ENCODE measurements around the gene STK16. TPM values are rescaled to one million over a fixed set of nuclear protein-coding genes. Genes with fewer than 3 reads are reported as not detected.

STK16 gene
- total and polyA plus RNA-seq, 2 of the 13 experiments (the other 11 are each of a cell fraction or from before 2014, with no cell fraction given): 28.0 to 50.9 TPM

DNA sequence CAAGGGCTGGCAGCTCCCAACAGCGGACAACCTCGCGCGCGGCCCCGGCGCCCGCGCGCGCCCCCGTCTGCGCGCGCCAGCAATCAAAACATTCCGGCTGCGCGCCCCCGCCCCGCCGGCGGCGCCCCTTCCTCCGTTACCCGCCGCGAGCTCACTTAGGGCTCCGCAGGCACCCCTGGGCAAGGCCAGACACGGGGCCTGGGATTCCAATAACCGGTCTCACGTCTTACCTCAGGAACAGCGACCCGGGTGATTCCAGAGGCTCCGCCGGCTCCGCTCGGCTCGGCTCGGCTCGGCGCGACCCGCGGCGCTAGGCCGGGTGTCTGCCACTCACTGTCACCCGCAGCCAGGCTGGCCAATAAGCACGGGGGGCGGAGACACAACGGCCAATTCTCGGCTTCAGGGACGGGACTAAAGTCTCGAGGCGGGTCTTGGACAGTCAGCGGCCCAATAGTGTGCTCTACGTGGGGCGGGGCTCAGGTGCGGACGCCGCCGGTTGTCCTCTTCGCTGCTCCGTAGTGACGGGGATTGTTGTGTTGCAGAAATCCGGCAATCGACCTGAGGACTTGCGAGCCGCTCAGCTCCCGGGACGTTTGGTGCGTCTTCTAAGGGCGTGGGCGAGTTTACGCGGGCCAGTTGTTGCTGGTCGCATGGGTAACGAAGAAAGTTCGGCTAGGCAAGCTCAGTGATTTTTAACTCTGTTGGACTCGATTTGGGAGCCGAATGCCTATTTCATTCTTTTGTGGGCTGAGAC is 15.8 kb upstream of the STK16 start, which contains the start of the genes ANKZF1 and ATG9A (continued):
- TF ChIP-seq SP4 (CRISPR knock-in tag; IDR thresholded peaks at IDR 0.05) (peak; percentile 100), BCL6 (CRISPR knock-in tag; IDR thresholded peaks at IDR 0.05) (0 out of 2 replicates have a peak, but pooled peaks have one; percentile 12), ATF7-NPFF (CRISPR knock-in tag; IDR thresholded peaks at IDR 0.05; ENCODE audit: low read depth) (peak; percentile 48; the same call in 1 of the 2 replicates), EP300 (IDR thresholded peaks at IDR 0.05; ENCODE audit: low read depth in 2 of 2, low read length in 2 of 2) (peak; percentile 20 to 21; a peak in 3 of 4 replicates), EP300 (CRISPR knock-in tag; IDR thresholded peaks at IDR 0.05; ENCODE audit: borderline replicate concordance) (no peak), ZNF557 (CRISPR knock-in tag; IDR thresholded peaks at IDR 0.05) (peak; percentile 39; the same call in 1 of the 2 replicates), ZNF136 (CRISPR knock-in tag; IDR thresholded peaks at IDR 0.05; ENCODE audit: low read depth) (peak; percentile 28; the same call in 1 of the 2 replicates), NFYB (CRISPR knock-in tag; IDR thresholded peaks at IDR 0.05) (peak; percentile 100), TEAD3 (CRISPR knock-in tag; optimal IDR thresholded peaks at IDR 0.05; ENCODE audit: borderline replicate concordance) (peak; percentile 77), CAMTA2 (CRISPR knock-in tag; IDR thresholded peaks at IDR 0.05; ENCODE audit: borderline replicate concordance) (0 out of 2 replicates have a peak, but pooled peaks have one; percentile 15), FOSL2 (CRISPR knock-in tag; IDR thresholded peaks at IDR 0.05) (peak; percentile 64), HMG20B (CRISPR knock-in tag; conservative IDR thresholded peaks at IDR 0.05) (peak; percentile 54; the same call in 1 of the 2 replicates), ZBTB42 (CRISPR knock-in tag; IDR thresholded peaks at IDR 0.05) (peak; percentile 81; the same call in 1 of the 2 replicates), ZNF619 (CRISPR knock-in tag; IDR thresholded peaks at IDR 0.05) (no peak; the same call in 1 of the 2 replicates)
- TF ChIP-seq, protein P1, sequence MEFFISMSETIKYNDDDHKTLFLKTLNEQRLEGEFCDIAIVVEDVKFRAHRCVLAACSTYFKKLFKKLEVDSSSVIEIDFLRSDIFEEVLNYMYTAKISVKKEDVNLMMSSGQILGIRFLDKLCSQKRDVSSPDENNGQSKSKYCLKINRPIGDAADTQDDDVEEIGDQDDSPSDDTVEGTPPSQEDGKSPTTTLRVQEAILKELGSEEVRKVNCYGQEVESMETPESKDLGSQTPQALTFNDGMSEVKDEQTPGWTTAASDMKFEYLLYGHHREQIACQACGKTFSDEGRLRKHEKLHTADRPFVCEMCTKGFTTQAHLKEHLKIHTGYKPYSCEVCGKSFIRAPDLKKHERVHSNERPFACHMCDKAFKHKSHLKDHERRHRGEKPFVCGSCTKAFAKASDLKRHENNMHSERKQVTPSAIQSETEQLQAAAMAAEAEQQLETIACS (CRISPR knock-in tag; IDR thresholded peaks at IDR 0.05): peak; percentile 97
- TF ChIP-seq, protein P2, sequence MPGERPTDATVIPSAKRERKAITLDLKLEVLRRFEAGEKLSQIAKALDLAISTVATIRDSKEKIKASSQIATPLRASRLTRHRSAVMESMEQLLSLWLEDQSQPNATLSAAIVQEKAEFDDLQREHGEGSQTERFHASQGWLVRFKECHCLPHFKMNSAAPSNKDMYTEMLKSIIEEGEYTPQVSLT (CRISPR knock-in tag; IDR thresholded peaks at IDR 0.05; ENCODE audit: borderline replicate concordance, low read depth): no peak
- TF ChIP-seq, protein P3, sequence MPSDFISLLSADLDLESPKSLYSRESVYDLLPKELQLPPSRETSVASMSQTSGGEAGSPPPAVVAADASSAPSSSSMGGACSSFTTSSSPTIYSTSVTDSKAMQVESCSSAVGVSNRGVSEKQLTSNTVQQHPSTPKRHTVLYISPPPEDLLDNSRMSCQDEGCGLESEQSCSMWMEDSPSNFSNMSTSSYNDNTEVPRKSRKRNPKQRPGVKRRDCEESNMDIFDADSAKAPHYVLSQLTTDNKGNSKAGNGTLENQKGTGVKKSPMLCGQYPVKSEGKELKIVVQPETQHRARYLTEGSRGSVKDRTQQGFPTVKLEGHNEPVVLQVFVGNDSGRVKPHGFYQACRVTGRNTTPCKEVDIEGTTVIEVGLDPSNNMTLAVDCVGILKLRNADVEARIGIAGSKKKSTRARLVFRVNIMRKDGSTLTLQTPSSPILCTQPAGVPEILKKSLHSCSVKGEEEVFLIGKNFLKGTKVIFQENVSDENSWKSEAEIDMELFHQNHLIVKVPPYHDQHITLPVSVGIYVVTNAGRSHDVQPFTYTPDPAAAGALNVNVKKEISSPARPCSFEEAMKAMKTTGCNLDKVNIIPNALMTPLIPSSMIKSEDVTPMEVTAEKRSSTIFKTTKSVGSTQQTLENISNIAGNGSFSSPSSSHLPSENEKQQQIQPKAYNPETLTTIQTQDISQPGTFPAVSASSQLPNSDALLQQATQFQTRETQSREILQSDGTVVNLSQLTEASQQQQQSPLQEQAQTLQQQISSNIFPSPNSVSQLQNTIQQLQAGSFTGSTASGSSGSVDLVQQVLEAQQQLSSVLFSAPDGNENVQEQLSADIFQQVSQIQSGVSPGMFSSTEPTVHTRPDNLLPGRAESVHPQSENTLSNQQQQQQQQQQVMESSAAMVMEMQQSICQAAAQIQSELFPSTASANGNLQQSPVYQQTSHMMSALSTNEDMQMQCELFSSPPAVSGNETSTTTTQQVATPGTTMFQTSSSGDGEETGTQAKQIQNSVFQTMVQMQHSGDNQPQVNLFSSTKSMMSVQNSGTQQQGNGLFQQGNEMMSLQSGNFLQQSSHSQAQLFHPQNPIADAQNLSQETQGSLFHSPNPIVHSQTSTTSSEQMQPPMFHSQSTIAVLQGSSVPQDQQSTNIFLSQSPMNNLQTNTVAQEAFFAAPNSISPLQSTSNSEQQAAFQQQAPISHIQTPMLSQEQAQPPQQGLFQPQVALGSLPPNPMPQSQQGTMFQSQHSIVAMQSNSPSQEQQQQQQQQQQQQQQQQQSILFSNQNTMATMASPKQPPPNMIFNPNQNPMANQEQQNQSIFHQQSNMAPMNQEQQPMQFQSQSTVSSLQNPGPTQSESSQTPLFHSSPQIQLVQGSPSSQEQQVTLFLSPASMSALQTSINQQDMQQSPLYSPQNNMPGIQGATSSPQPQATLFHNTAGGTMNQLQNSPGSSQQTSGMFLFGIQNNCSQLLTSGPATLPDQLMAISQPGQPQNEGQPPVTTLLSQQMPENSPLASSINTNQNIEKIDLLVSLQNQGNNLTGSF (CRISPR knock-in tag; IDR thresholded peaks at IDR 0.05): 0 out of 2 replicates have a peak, but pooled peaks have one; percentile 47
- TF ChIP-seq, protein P4, sequence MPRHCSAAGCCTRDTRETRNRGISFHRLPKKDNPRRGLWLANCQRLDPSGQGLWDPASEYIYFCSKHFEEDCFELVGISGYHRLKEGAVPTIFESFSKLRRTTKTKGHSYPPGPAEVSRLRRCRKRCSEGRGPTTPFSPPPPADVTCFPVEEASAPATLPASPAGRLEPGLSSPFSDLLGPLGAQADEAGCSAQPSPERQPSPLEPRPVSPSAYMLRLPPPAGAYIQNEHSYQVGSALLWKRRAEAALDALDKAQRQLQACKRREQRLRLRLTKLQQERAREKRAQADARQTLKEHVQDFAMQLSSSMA (CRISPR knock-in tag; IDR thresholded peaks at IDR 0.05): peak; percentile 35; the same call in 1 of the 2 replicates
- TF ChIP-seq, protein P5, sequence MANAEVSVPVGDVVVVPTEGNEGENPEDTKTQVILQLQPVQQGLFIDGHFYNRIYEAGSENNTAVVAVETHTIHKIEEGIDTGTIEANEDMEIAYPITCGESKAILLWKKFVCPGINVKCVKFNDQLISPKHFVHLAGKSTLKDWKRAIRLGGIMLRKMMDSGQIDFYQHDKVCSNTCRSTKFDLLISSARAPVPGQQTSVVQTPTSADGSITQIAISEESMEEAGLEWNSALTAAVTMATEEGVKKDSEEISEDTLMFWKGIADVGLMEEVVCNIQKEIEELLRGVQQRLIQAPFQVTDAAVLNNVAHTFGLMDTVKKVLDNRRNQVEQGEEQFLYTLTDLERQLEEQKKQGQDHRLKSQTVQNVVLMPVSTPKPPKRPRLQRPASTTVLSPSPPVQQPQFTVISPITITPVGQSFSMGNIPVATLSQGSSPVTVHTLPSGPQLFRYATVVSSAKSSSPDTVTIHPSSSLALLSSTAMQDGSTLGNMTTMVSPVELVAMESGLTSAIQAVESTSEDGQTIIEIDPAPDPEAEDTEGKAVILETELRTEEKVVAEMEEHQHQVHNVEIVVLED (CRISPR knock-in tag; IDR thresholded peaks at IDR 0.05; ENCODE audit: borderline replicate concordance): peak; percentile 93
